Endodermal cell (in vitro differentiated cells): ENCODE measurements around the gene MYEF2. TPM values are rescaled to one million over a fixed set of nuclear protein-coding genes. Genes with fewer than 3 reads are reported as not detected.

Source experiments
- DNase-seq: peaks from one replicate; pipeline ENCODE4 v3.0.0-alpha.2; 2017
- H3K27ac ChIP-seq: 2 replicates; pipeline ENCODE4 v1.5.1; 2013; ENCODE audit warnings: mild to moderate bottlenecking, low read depth, low read length, moderate library complexity
- H3K27me3 ChIP-seq: 2 replicates; pipeline ENCODE4 v1.6.1; 2013; ENCODE audit warnings: mild to moderate bottlenecking, low read length, moderate library complexity; ENCODE audit not compliant: insufficient read depth, control insufficient read depth, poor library complexity, severe bottlenecking
- H3K36me3 ChIP-seq: 2 replicates; pipeline ENCODE4 v1.7.0; 2013; ENCODE audit warnings: mild to moderate bottlenecking, low read length, moderate library complexity; ENCODE audit not compliant: control insufficient read depth, insufficient read depth
- H3K4me1 ChIP-seq: one replicate; pipeline ENCODE4 v1.7.0; 2013; ENCODE audit warnings: low read length; ENCODE audit not compliant: control insufficient read depth, insufficient read depth
- H3K4me3 ChIP-seq: 2 replicates; pipeline ENCODE4 v1.5.1; 2013; ENCODE audit warnings: mild to moderate bottlenecking, low read length, moderate library complexity
- H3K9ac ChIP-seq: 2 replicates; pipeline ENCODE4 v1.6.1; 2013; ENCODE audit warnings: mild to moderate bottlenecking, low read length, moderate library complexity; ENCODE audit not compliant: poor library complexity, severe bottlenecking; ENCODE audit errors: extremely low read depth
- H3K9me3 ChIP-seq: 2 replicates; pipeline ENCODE4 v1.6.1; 2013; ENCODE audit warnings: mild to moderate bottlenecking, low read length, moderate library complexity; ENCODE audit not compliant: control insufficient read depth
- H3K27ac Mint-ChIP-seq: 2 replicates; pipeline ENCODE4 v1.8.0; 2020; ENCODE audit warnings: mixed read lengths
- H3K27me3 Mint-ChIP-seq: 2 replicates; pipeline ENCODE4 v1.8.0; 2021; ENCODE audit warnings: mild to moderate bottlenecking, mixed read lengths; ENCODE audit not compliant: insufficient read depth
- H3K36me3 Mint-ChIP-seq: 2 replicates; pipeline ENCODE4 v1.8.0; 2020; ENCODE audit warnings: low read depth, mixed read lengths
- H3K4me1 Mint-ChIP-seq: 2 replicates; pipeline ENCODE4 v1.8.0; 2020; ENCODE audit warnings: mixed read lengths
- H3K4me3 Mint-ChIP-seq: 2 replicates; pipeline ENCODE4 v1.8.0; 2020; ENCODE audit warnings: mild to moderate bottlenecking, moderate library complexity, mixed read lengths
- H3K9me3 Mint-ChIP-seq: 2 replicates; pipeline ENCODE4 v1.8.0; 2020; ENCODE audit warnings: mild to moderate bottlenecking, mixed read lengths
- WGBS, 2 experiments: methylation state at CpG; one replicate each; pipeline versions ENCODE4 v1.1.5 to v1.1.7; 2013; ENCODE audit warnings: missing lambda C conversion rate in 2 of 2, mixed read lengths in 1 of 2; ENCODE audit not compliant: insufficient coverage in 1 of 2, insufficient read length in 1 of 2; 5-methylcytosine and 5-hydroxymethylcytosine counted together
- total RNA-seq, 2 donors: library from RNA; stranded (reverse); fragmentation: NEBNext Ultra II Directional in 1 of 2; extraction: Animal tissue kit (Norgen Biotek cat#: 25700) in 1 of 2; gene quantifications; 2 replicates in 1 of 2; 3 replicates in 1 of 2; pipeline ENCODE4 v1.2.1, GENCODE V29; 2021
- TF ChIP-seq, protein P1 (sequence below): fragments of 200-600 bp; sonication (generic); conservative IDR thresholded peaks from 2 replicates; pipeline ENCODE4 v1.5.0; 2021; ENCODE audit warnings: antibody characterized with exemption, mild to moderate bottlenecking

Gene MYEF2
- total RNA-seq, 2 donors from 2014 or later: 58.2 to 91.2 TPM

DNA sequence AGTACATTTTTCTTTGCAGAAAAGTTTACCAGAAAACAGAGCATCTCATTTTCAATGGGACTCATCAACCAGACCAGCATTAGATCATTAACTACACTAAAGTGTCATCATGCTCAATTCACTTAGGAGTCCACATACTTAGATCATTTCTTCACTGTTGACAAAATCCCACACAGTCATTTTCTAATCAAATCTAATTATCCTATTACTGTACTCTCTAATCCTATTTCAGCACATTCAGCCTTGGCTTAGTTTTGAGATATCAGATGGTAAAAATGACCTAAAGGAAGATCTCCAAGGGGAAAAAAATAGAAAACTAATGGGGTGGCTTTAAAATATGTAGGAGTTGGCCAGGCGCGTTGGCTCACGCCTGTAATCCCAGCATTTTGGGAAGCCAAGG, 8.2 kb upstream of the MYEF2 start:
- Mint-ChIP-seq H3K4me1 (peaks cover 11% of the 10 kb centered on the region), H3K27me3 (no peaks in the 10 kb centered on the region), H3K36me3 (no peaks in the 10 kb centered on the region), H3K9me3 (no peaks in the 10 kb centered on the region), H3K4me3 (no peak overlapping the region), H3K27ac (no peak overlapping the region)
- TF ChIP-seq, protein P1, sequence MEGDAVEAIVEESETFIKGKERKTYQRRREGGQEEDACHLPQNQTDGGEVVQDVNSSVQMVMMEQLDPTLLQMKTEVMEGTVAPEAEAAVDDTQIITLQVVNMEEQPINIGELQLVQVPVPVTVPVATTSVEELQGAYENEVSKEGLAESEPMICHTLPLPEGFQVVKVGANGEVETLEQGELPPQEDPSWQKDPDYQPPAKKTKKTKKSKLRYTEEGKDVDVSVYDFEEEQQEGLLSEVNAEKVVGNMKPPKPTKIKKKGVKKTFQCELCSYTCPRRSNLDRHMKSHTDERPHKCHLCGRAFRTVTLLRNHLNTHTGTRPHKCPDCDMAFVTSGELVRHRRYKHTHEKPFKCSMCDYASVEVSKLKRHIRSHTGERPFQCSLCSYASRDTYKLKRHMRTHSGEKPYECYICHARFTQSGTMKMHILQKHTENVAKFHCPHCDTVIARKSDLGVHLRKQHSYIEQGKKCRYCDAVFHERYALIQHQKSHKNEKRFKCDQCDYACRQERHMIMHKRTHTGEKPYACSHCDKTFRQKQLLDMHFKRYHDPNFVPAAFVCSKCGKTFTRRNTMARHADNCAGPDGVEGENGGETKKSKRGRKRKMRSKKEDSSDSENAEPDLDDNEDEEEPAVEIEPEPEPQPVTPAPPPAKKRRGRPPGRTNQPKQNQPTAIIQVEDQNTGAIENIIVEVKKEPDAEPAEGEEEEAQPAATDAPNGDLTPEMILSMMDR: no peak
- Histone ChIP-seq H3K27ac (no peak overlapping the region), H3K36me3 (no peaks in the 10 kb centered on the region), H3K9ac (no peak overlapping the region), H3K4me1 (no peaks in the 10 kb centered on the region), H3K9me3 (no peaks in the 10 kb centered on the region), H3K27me3 (peaks cover 1% of the 10 kb centered on the region), H3K4me3 (no peak overlapping the region)
- DNase-seq: no peak
- 97 to 100% methylated on average over 3 of the region's 3 CpGs for WGBS, 2 experiments

DNA sequence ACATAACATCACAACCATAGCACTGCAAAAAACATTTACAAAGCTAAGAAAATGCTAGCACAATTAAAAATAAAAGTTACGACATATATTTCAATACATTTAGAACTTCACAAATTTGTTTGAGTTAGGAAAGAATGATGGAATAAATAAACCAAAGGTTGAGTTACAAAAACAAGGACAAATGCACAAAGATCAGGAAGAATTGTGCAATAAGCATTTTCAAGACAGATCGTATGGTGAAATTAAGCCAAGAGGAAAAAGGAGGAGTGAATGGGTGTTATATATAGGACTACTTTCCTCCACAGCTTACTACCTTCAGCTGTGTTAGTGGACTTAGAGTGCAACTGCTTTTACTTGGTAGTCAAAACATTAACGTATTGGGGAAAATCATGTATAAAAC, 7.4 kb upstream of the MYEF2 start:
- no peaks in the 10 kb centered on the region for H3K9me3 Mint-ChIP-seq
- Histone ChIP-seq H3K36me3 (no peaks in the 10 kb centered on the region), H3K9me3 (no peaks in the 10 kb centered on the region), H3K4me3 (no peak overlapping the region), H3K27ac (no peak overlapping the region), H3K9ac (no peak overlapping the region), H3K27me3 (no peaks in the 10 kb centered on the region), H3K4me1 (no peaks in the 10 kb centered on the region)
- H3K27me3 Mint-ChIP-seq: no peaks in the 10 kb centered on the region
- no peak overlapping the region for H3K27ac Mint-ChIP-seq
- H3K4me1 Mint-ChIP-seq: peaks cover 4% of the 10 kb centered on the region
- TF ChIP-seq, protein P1: no peak
- H3K36me3 Mint-ChIP-seq: no peaks in the 10 kb centered on the region
- H3K4me3 Mint-ChIP-seq: no peak overlapping the region
- 83 to 92% methylated on average over 2 to 3 of the region's 3 CpGs for WGBS, 2 experiments
- no peak for DNase-seq

DNA sequence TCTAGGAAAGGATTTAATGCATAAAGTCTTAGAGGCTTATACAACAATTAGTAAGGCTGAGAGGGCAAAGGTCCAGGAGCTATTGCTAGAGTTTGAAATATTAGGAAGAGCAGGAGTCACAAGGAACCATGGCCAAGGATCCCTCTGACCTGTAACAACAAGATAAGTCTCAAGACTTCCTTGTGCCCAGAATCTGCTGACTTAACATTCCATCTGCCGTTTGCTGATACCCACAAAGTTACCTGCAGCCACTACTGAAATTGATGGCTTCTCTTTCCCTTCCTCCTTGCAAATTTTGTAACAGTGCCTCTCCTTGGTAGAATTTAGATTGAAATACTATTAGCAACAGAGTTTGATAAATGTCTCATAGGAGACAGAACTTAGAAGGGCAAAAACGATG, 4.7 kb upstream of the MYEF2 start:
- TF ChIP-seq, protein P1: no peak
- H3K27ac ChIP-seq: no peak overlapping the region
- no peaks in the 10 kb centered on the region for H3K36me3 ChIP-seq
- H3K9me3 ChIP-seq: no peaks in the 10 kb centered on the region
- no peak overlapping the region for H3K4me3 ChIP-seq
- Mint-ChIP-seq H3K4me1 (peaks cover 3% of the 10 kb centered on the region), H3K27me3 (no peaks in the 10 kb centered on the region), H3K4me3 (no peak overlapping the region), H3K36me3 (no peaks in the 10 kb centered on the region), H3K27ac (no peak overlapping the region), H3K9me3 (no peaks in the 10 kb centered on the region)
- no peaks in the 10 kb centered on the region for H3K27me3 ChIP-seq
- no peaks in the 10 kb centered on the region for H3K4me1 ChIP-seq
- no peak for DNase-seq
- 84 to 94% methylated on average over 1 to 2 of the region's 2 CpGs for WGBS, 2 experiments
- H3K9ac ChIP-seq: no peak overlapping the region
